C4-2B (cell line): ENCODE measurements around the gene UBE3A.
A peak's percentile ranks its signal among the peaks of the same experiment; 100 is the strongest.

Experiments used
- H3K27ac ChIP-seq: fragments of 450-650 bp; 2 replicates; pipeline ENCODE4 v1.5.1; 2017
- ZFX ChIP-seq: fragments of 450-650 bp; IDR thresholded peaks from 2 replicates; pipeline ENCODE4 v1.6.1; 2017
- TF ChIP-seq, protein P1 (sequence below): fragments of 450-650 bp; conservative IDR thresholded peaks from 2 replicates; pipeline ENCODE4 v1.5.1; 2017; ENCODE audit warnings: mild to moderate bottlenecking

UBE3A gene

DNA sequence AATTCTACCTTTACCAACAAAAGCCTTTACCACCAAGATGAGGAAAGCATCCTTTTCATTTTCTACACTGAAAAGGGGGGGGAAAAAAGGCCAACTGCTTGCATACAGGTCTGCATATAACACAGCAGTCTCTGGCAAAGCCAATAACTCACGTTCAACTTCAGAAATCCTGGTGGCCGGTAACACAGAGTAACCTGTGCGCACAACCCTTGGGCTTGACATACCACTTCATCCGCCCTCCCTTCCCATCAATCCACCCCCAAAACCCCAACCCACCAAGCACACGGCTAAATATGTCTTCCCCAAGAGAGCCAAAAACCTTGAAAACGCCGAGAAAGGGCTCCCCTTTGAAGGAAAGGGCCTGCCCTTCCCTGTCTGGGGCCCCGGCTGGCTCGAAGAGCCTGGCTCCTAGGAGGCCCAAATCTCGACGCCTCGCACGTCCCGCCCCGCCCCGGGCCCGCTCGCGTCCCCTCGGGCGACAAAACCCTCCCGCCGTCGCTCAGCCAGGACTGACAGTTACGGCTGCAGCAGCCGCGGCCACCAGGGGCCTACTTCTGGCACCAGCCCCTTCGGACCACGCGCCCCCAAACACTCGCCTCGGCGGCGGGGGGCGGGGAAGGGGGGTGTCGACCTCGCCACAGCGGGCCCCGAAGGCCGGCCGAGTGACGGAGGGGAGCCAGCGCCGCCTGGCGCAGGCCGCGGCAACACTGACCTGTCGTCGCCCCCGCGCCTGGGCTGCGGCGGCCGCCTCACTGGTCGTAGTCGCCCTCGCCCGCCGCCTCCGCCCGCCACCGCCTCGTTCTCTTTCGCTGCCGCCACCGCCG is 835 bp downstream of the UBE3A start:
- TF ChIP-seq, protein P1, sequence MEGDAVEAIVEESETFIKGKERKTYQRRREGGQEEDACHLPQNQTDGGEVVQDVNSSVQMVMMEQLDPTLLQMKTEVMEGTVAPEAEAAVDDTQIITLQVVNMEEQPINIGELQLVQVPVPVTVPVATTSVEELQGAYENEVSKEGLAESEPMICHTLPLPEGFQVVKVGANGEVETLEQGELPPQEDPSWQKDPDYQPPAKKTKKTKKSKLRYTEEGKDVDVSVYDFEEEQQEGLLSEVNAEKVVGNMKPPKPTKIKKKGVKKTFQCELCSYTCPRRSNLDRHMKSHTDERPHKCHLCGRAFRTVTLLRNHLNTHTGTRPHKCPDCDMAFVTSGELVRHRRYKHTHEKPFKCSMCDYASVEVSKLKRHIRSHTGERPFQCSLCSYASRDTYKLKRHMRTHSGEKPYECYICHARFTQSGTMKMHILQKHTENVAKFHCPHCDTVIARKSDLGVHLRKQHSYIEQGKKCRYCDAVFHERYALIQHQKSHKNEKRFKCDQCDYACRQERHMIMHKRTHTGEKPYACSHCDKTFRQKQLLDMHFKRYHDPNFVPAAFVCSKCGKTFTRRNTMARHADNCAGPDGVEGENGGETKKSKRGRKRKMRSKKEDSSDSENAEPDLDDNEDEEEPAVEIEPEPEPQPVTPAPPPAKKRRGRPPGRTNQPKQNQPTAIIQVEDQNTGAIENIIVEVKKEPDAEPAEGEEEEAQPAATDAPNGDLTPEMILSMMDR = peak; percentile 67
- TF ChIP-seq ZFX = peak; percentile 92
- H3K27ac ChIP-seq = peak overlapping the region; percentile 100

- TF ChIP-seq, protein P1 = no peak
- TF ChIP-seq ZFX = no peak
- H3K27ac ChIP-seq = no peak overlapping the region
These were observed 2.1 kb downstream of the UBE3A start for GRCh38 chr15:25436707-25437106.

- no peak overlapping the region for H3K27ac ChIP-seq
- TF ChIP-seq, protein P1 = no peak
- no peak for TF ChIP-seq ZFX
These were observed 3.2 kb downstream of the UBE3A start for GRCh38 chr15:25435474-25436243.

- TF ChIP-seq, protein P1 = no peak
- TF ChIP-seq ZFX = no peak
- no peak overlapping the region for H3K27ac ChIP-seq
These were observed 5.5 kb downstream of the UBE3A start for GRCh38 chr15:25433118-25433865.

GRCh38 chr15:25431836-25432561 is 6.8 kb downstream of the UBE3A start:
- no peak overlapping the region for H3K27ac ChIP-seq
- TF ChIP-seq ZFX = no peak
- TF ChIP-seq, protein P1 = no peak

GRCh38 chr15:25427861-25428260 is 11.0 kb downstream of the UBE3A start:
- peak overlapping the region; percentile 53 for H3K27ac ChIP-seq

More at GRCh38 chr15:25427861-25428260, 11.0 kb downstream of the UBE3A start:
- TF ChIP-seq, protein P1 = no peak
- no peak for TF ChIP-seq ZFX
